HG03442 (cell line): ENCODE results near the gene PFDN6.
"Not testable (repeated sequence)": the region's sequence is repeated elsewhere in the genome, so short reads cannot be mapped to it uniquely, and the experiment has no call there.

Source experiments
- ATAC-seq: cut with Tn5 transposase; IDR thresholded peaks from one replicate; pipeline ENCODE4 v1.9.1; 2021; ENCODE audit warnings: mild to moderate bottlenecking, moderate library complexity; ENCODE audit not compliant: unreplicated experiment

PFDN6 gene

GRCh38 chr6:33288921-33289783, at the start of gene PFDN6, which contains the start of gene WDR46:
Gene PFDN6 (plus strand): TSS chr6:33289601. CDS start chr6:33289857, 256 bp downstream.
Gene WDR46 (minus strand): TSS chr6:33289239. CDS start chr6:33289170, 69 bp downstream.
- ATAC-seq: peak; percentile 77

- no peak for ATAC-seq
These were observed 47.4 kb upstream of the PFDN6 start for GRCh38 chr6:33241968-33242367.

- no peak for ATAC-seq
These were observed 45.9 kb upstream of the PFDN6 start for GRCh38 chr6:33243476-33243875.

GRCh38 chr6:33247977-33248642, 41.3 kb upstream of the PFDN6 start:
- ATAC-seq: peak; percentile 32

- ATAC-seq: no peak
These were observed 40.8 kb upstream of the PFDN6 start for GRCh38 chr6:33248643-33248931.

- ATAC-seq: peak; percentile 91
These were observed 40.3 kb upstream of the PFDN6 start for GRCh38 chr6:33248932-33249731.

GRCh38 chr6:33249732-33250630, 39.4 kb upstream of the PFDN6 start:
- ATAC-seq: no peak

- ATAC-seq: no peak
These were observed 38.7 kb upstream of the PFDN6 start for GRCh38 chr6:33250731-33251130.

GRCh38 chr6:33251395-33252012, 37.9 kb upstream of the PFDN6 start:
- no peak for ATAC-seq

GRCh38 chr6:33252759-33253158, 36.6 kb upstream of the PFDN6 start:
- no peak for ATAC-seq

- no peak for ATAC-seq
These were observed 34.8 kb upstream of the PFDN6 start for GRCh38 chr6:33254591-33254990.

- ATAC-seq: no peak
These were observed 30.4 kb upstream of the PFDN6 start for GRCh38 chr6:33259032-33259431.

GRCh38 chr6:33262490-33262889, 26.9 kb upstream of the PFDN6 start:
- not testable (repeated sequence) for ATAC-seq

GRCh38 chr6:33264015-33264414, 25.4 kb upstream of the PFDN6 start:
- ATAC-seq: no peak

GRCh38 chr6:33271117-33271467, 18.3 kb upstream of the PFDN6 start:
- no peak for ATAC-seq

GRCh38 chr6:33271468-33272274, 17.7 kb upstream of the PFDN6 start, which contains the start of the genes RPS18 and VPS52:
Gene RPS18 (plus strand): TSS chr6:33272075. CDS start chr6:33272120, 45 bp downstream.
Gene VPS52 (minus strand): TSS chr6:33271876. CDS start chr6:33271675, 201 bp downstream.
- ATAC-seq: peak; percentile 77

- no peak for ATAC-seq
These were observed 16.9 kb upstream of the PFDN6 start for GRCh38 chr6:33272275-33273128.
